ENCODE data around the gene MPZL1. TPM values are rescaled to one million over a fixed set of nuclear protein-coding genes. Genes with fewer than 3 reads are reported as not detected.

Gene MPZL1
- total RNA-seq, 4 donors from 2014 or later = 32.9 to 79.5 (median 58.2) TPM

DNA sequence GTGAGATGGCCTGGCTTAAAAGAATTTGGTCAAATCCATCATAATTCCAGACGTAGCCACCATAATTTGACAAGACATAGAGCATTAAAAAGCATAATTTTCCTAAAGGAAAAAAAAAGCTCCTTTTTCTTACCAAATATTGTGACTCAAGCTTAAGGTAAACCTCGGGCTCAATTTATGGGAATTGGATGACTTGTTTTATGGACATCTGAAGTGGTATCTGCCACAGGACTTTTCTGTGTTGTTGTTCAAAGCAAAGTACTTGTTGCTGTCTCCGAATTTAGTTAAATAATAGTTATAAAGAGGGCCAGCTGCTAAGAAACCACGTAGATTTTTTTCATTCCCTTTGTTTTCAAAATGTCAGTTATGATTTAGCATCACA lies 1.1 kb downstream of the MPZL1 start:
- in situ Hi-C loops (cut with MboI; ENCODE audit: low pct_ligation_motif_present in 1 of 4, low pct_unique_long_range_greater_than_20kb in 1 of 4, low sequenced_read_pairs in 3 of 4) = loop anchor here in 3 of 4 donors (10.0 to 25.0 kb wide), 3 partner anchors 92 to 214 kb away; partner anchors contain the start of genes DCAF6 (in 3 of the 3) and MPC2 (in 3 of the 3)
- TF ChIP-seq, protein P1, sequence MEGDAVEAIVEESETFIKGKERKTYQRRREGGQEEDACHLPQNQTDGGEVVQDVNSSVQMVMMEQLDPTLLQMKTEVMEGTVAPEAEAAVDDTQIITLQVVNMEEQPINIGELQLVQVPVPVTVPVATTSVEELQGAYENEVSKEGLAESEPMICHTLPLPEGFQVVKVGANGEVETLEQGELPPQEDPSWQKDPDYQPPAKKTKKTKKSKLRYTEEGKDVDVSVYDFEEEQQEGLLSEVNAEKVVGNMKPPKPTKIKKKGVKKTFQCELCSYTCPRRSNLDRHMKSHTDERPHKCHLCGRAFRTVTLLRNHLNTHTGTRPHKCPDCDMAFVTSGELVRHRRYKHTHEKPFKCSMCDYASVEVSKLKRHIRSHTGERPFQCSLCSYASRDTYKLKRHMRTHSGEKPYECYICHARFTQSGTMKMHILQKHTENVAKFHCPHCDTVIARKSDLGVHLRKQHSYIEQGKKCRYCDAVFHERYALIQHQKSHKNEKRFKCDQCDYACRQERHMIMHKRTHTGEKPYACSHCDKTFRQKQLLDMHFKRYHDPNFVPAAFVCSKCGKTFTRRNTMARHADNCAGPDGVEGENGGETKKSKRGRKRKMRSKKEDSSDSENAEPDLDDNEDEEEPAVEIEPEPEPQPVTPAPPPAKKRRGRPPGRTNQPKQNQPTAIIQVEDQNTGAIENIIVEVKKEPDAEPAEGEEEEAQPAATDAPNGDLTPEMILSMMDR (IDR thresholded peaks at IDR 0.05) = no peak
- TF ChIP-seq POLR2A (IDR thresholded peaks at IDR 0.05) (no peak), POLR2AphosphoS5 (IDR thresholded peaks at IDR 0.05) (no peak), EP300 (IDR thresholded peaks at IDR 0.05; ENCODE audit: low read depth) (no peak)
- Histone ChIP-seq H3K9me3 (no peaks in the 10 kb centered on the region), H3K27me3 (no peaks in the 10 kb centered on the region), H3K4me1 (peaks cover 13 to 54% (median 31%) of the 10 kb centered on the region in 4 donors), H3K4me3 (peak overlapping the region; percentile 88 to 100 (median 98)), H3K27ac (peak overlapping the region; percentile 92 to 98 (median 94)), H3K36me3 (no peaks in the 10 kb centered on the region)
- intact Hi-C loops (cut with DNase I; ENCODE audit: low total_unique reads) = no loop called here
- no peak for DNase-seq
- WGBS, 2 donors (ENCODE audit: low coverage in 1 of 2) = 11 to 12% methylated on average over 4 of the region's 4 CpGs

DNA sequence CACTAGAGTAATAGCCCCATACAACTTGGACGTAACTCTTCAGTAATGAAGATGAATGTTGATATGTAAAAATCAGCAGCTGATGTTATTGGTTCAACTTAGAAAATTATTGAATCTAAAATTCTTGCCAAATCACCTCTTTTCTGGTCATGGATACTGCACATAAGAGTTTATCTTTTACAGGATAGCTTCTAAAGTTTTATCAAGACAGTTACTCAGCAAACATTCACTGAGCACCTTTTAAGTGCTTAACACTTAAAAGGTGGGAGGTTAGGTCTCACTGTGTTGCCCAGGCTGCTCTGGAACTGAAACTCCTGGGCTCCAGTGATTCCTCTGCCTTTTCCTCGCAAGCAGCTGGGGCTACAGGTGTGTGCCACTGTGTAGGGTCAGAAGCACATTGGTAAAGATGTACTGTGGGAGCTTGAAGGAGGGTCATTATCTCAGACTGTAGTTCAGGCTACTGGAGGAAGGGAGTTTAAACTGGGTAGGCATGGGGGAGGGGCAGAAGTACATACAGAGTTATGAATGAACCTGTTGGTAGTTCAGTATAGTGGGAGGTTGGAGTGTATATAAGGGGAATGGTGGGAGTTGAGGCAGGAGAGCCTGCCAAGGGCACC lies 2.0 kb downstream of the MPZL1 start:
- H3K9me3 ChIP-seq = no peaks in the 10 kb centered on the region
- H3K4me1 ChIP-seq = peaks cover 13 to 58% (median 33%) of the 10 kb centered on the region in 4 donors
- WGBS, 2 donors (ENCODE audit: low coverage in 1 of 2) = 53% methylated on average over 2 of the region's 2 CpGs; no CpG with 5 or more reads in 1 of the 2 donors
- DNase-seq = no peak
- no peaks in the 10 kb centered on the region for H3K36me3 ChIP-seq
- TF ChIP-seq EP300 (IDR thresholded peaks at IDR 0.05; ENCODE audit: low read depth) (no peak), POLR2A (IDR thresholded peaks at IDR 0.05) (no peak), POLR2AphosphoS5 (IDR thresholded peaks at IDR 0.05) (no peak)
- TF ChIP-seq, protein P1 (IDR thresholded peaks at IDR 0.05) = no peak
- H3K27ac ChIP-seq = peak overlapping the region in 2 of 4 donors; percentile 92 to 96
- in situ Hi-C loops (cut with MboI; ENCODE audit: low pct_ligation_motif_present in 1 of 4, low pct_unique_long_range_greater_than_20kb in 1 of 4, low sequenced_read_pairs in 3 of 4) (loop anchor here in 3 of 4 donors (10.0 to 25.0 kb wide), 3 partner anchors 91 to 213 kb away; partner anchors contain the start of genes DCAF6 (in 3 of the 3) and MPC2 (in 3 of the 3)), intact Hi-C loops (cut with DNase I; ENCODE audit: low total_unique reads) (no loop called here)
- H3K27me3 ChIP-seq = no peaks in the 10 kb centered on the region
- peak overlapping the region in 1 of 4 donors; percentile 88 for H3K4me3 ChIP-seq

DNA sequence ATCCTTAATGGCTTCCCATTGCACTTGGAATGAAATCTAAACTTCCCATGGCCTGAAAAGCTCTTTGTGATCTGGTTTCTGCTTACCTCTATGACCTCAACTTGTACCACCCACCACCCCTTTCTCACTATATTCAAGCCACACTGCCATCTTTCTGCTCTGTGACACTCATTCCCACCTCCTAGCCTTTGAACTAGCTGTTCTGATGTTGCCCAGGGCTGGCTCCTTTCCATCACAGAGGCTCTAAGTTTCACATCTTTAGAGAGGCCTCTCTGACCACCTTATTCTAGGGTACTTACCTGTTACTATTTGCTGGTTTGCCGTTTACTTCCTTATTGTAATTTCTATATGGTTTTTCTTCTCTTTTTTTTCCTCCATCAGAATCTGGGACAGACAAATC lies 4.2 kb downstream of the MPZL1 start:
- H3K4me3 ChIP-seq = no peak overlapping the region
- TF ChIP-seq, protein P1 (IDR thresholded peaks at IDR 0.05) = no peak
- TF ChIP-seq POLR2AphosphoS5 (IDR thresholded peaks at IDR 0.05) (no peak), POLR2A (IDR thresholded peaks at IDR 0.05) (no peak), EP300 (IDR thresholded peaks at IDR 0.05; ENCODE audit: low read depth) (no peak)
- no peak for DNase-seq
- H3K36me3 ChIP-seq = no peaks in the 10 kb centered on the region
- no peaks in the 10 kb centered on the region for H3K9me3 ChIP-seq
- in situ Hi-C loops (cut with MboI; ENCODE audit: low pct_ligation_motif_present in 1 of 4, low pct_unique_long_range_greater_than_20kb in 1 of 4, low sequenced_read_pairs in 3 of 4) (loop anchor here in 1 of 4 donors (10.0 kb wide), 2 partner anchors 89 to 209 kb away; partner anchors contain the start of genes DCAF6 and MPC2), intact Hi-C loops (cut with DNase I; ENCODE audit: low total_unique reads) (no loop called here)
- peaks cover 8 to 61% (median 31%) of the 10 kb centered on the region in 4 donors for H3K4me1 ChIP-seq
- WGBS, 2 donors (ENCODE audit: low coverage in 1 of 2) = 33 to 62% methylated on average over 1 of the region's 1 CpG
- H3K27ac ChIP-seq = no peak overlapping the region
- no peaks in the 10 kb centered on the region for H3K27me3 ChIP-seq

DNA sequence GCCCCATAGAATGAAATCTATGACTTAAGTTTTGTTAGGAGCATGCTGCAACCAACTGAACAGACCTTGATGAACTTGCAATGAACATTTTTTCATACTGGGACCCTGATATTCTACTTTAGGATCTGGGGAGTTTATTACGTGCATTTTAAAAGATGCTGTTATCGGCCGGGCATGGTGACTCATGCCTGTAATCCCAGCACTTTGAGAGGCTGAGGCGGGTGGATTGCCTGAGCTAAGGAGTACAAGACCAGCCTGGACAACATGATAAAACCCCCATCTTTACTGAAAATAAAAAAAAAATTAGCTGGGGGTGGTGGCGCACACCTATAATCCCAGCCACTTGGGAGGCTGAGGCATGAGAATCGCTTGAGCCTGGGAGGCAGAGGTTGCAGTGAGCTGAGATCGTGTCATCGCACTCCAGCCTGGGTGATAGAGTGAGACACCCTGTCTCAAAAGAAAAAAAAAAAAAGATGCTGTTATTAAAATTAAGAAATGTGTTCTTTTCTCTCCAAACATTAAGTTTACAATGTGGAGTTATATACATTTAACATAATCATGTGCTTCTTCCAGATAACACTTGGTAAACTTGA lies 7.1 kb downstream of the MPZL1 start:
- no peaks in the 10 kb centered on the region for H3K9me3 ChIP-seq
- in situ Hi-C loops (cut with MboI; ENCODE audit: low pct_ligation_motif_present in 1 of 4, low pct_unique_long_range_greater_than_20kb in 1 of 4, low sequenced_read_pairs in 3 of 4) (loop anchor here in 1 of 4 donors (10.0 kb wide), 2 partner anchors 86 to 206 kb away; partner anchors contain the start of genes DCAF6 and MPC2), intact Hi-C loops (cut with DNase I; ENCODE audit: low total_unique reads) (no loop called here)
- TF ChIP-seq, protein P1 (IDR thresholded peaks at IDR 0.05) = no peak
- TF ChIP-seq POLR2AphosphoS5 (IDR thresholded peaks at IDR 0.05) (no peak), POLR2A (IDR thresholded peaks at IDR 0.05) (no peak), EP300 (IDR thresholded peaks at IDR 0.05; ENCODE audit: low read depth) (no peak)
- WGBS, 2 donors (ENCODE audit: low coverage in 1 of 2) = 81 to 92% methylated on average over 8 of the region's 8 CpGs
- H3K36me3 ChIP-seq = no peaks in the 10 kb centered on the region
- no peak for DNase-seq
- H3K27me3 ChIP-seq = no peaks in the 10 kb centered on the region
- no peak overlapping the region for H3K4me3 ChIP-seq
- H3K4me1 ChIP-seq = peaks cover 4 to 42% (median 14%) of the 10 kb centered on the region in 4 donors
- H3K27ac ChIP-seq = no peak overlapping the region
